Gastroesophageal sphincter (tissue), 4 donors: Measurements from ENCODE around the gene GOSR2. TPM values are rescaled to one million over a fixed set of nuclear protein-coding genes. Genes with fewer than 3 reads are reported as not detected.
"Not testable (repeated sequence)": the region's sequence is repeated elsewhere in the genome, so short reads cannot be mapped to it uniquely, and the experiment has no call there.

Source experiments
- ATAC-seq: fragments of 150-250 bp; one replicate; pipeline ENCODE4 v1.9.1; 2016; ENCODE audit warnings: mild to moderate bottlenecking, moderate library complexity
- H3K27ac ChIP-seq, 4 donors: fragments of 200-600 bp; sonication (generic) in 3 of 4; 1 replicate in 3 of 4; 2 replicates in 1 of 4; pipeline ENCODE4 v1.5.1; 2016 to 2019
- H3K27me3 ChIP-seq: fragments of 200-600 bp; sonication (generic); one replicate; pipeline ENCODE4 v1.5.1; 2019
- H3K36me3 ChIP-seq, 2 donors: fragments of 200-600 bp; sonication (generic); one replicate each; pipeline ENCODE4 v1.5.1; 2019; ENCODE audit warnings: control low read depth in 1 of 2
- H3K4me1 ChIP-seq, 3 donors: fragments of 200-600 bp; sonication (generic); 1 replicate in 2 of 3; 2 replicates in 1 of 3; pipeline ENCODE4 v1.5.1; 2016 to 2019; ENCODE audit warnings: control low read depth in 2 of 3
- H3K4me3 ChIP-seq, 2 donors: fragments of 200-600 bp; sonication (generic); one replicate each; pipeline ENCODE4 v1.5.1; 2019; ENCODE audit warnings: mild to moderate bottlenecking in 1 of 2, moderate library complexity in 1 of 2
- H3K9me3 ChIP-seq, 3 donors: fragments of 200-600 bp; sonication (generic); one replicate each; pipeline ENCODE4 v1.5.1; 2017 to 2019; ENCODE audit warnings: control low read depth in 2 of 3
- CTCF ChIP-seq, 4 experiments: fragments of 200-600 bp in 2 of 4; fragments of 450-650 bp in 2 of 4; sonication (generic) in 1 of 4; IDR thresholded peaks; one replicate each; pipeline ENCODE4 v1.5.1; 2017 to 2019; ENCODE audit warnings: antibody characterized with exemption in 4 of 4, mild to moderate bottlenecking in 2 of 4, moderate library complexity in 2 of 4
- EP300 ChIP-seq: sonication (generic); formaldehyde crosslinking; IDR thresholded peaks from one replicate; pipeline ENCODE4 v1.6.1; 2017; ENCODE audit warnings: antibody characterized with exemption, mild to moderate bottlenecking
- POLR2A ChIP-seq, 2 donors: fragments of 450-650 bp; IDR thresholded peaks; one replicate each; pipeline ENCODE4 v1.6.1; 2017; ENCODE audit warnings: antibody characterized with exemption in 2 of 2, mild to moderate bottlenecking in 2 of 2, moderate library complexity in 1 of 2
- POLR2AphosphoS5 ChIP-seq: sonication (generic); formaldehyde crosslinking; IDR thresholded peaks from one replicate; pipeline ENCODE4 v1.6.1; 2017; ENCODE audit warnings: antibody characterized with exemption
- WGBS, 2 donors: methylation state at CpG; one replicate each; pipeline ENCODE4 v1.1.5; 2018; ENCODE audit warnings: low coverage in 1 of 2; 5-methylcytosine and 5-hydroxymethylcytosine counted together
- total RNA-seq, 4 donors: library from RNA; depleted of rRNA; stranded (reverse); fragments of >200 nt; gene quantifications; one replicate each; pipeline ENCODE4 v1.1.0, GENCODE V29; 2016

GOSR2 gene
- total RNA-seq, 4 donors from 2014 or later = 37.8 to 53.1 (median 45.5) TPM

- no peak for TF ChIP-seq EP300
- no peak for TF ChIP-seq POLR2A (IDR thresholded peaks at IDR 0.05)
- no peak for TF ChIP-seq CTCF (IDR thresholded peaks at IDR 0.05)
- TF ChIP-seq POLR2AphosphoS5 = no peak
- Histone ChIP-seq H3K27ac (no peak overlapping the region), H3K4me3 (no peak overlapping the region), H3K9me3 (no peaks in the 10 kb centered on the region), H3K27me3 (peaks cover 17% of the 10 kb centered on the region), H3K36me3 (no peaks in the 10 kb centered on the region), H3K4me1 (no peaks in the 10 kb centered on the region)
- 0% methylated on average over 1 of the region's 1 CpG; no CpG with 5 or more reads in 1 of the 2 donors for WGBS, 2 donors
- ATAC-seq = no peak
Measured at GRCh38 chr17:46915596-46915995, 7.4 kb upstream of the GOSR2 start.

GRCh38 chr17:46916211-46916610, 6.7 kb upstream of the GOSR2 start:
- no peaks in the 10 kb centered on the region for H3K9me3 ChIP-seq
- H3K27ac ChIP-seq = no peak overlapping the region
- no peak overlapping the region for H3K4me3 ChIP-seq
- no peaks in the 10 kb centered on the region for H3K4me1 ChIP-seq
- peaks cover 14% of the 10 kb centered on the region for H3K27me3 ChIP-seq
- no peaks in the 10 kb centered on the region for H3K36me3 ChIP-seq
- 75 to 95% methylated on average over 2 of the region's 2 CpGs for WGBS, 2 donors
- ATAC-seq = no peak
- no peak for TF ChIP-seq POLR2AphosphoS5
- TF ChIP-seq EP300 = no peak
- TF ChIP-seq POLR2A (IDR thresholded peaks at IDR 0.05) = no peak
- TF ChIP-seq CTCF (IDR thresholded peaks at IDR 0.05) = no peak

- Histone ChIP-seq H3K4me3 (no peak overlapping the region), H3K4me1 (no peaks in the 10 kb centered on the region), H3K27me3 (peaks cover 14% of the 10 kb centered on the region), H3K36me3 (no peaks in the 10 kb centered on the region), H3K9me3 (no peaks in the 10 kb centered on the region), H3K27ac (no peak overlapping the region)
- TF ChIP-seq EP300 (no peak), CTCF (IDR thresholded peaks at IDR 0.05) (no peak), POLR2AphosphoS5 (no peak), POLR2A (IDR thresholded peaks at IDR 0.05) (no peak)
- ATAC-seq = no peak
- 81 to 88% methylated on average over 1 to 3 of the region's 3 CpGs for WGBS, 2 donors
Measured at GRCh38 chr17:46916623-46917022, 6.3 kb upstream of the GOSR2 start.

GRCh38 chr17:46917041-46917440, 5.9 kb upstream of the GOSR2 start:
- Histone ChIP-seq H3K27ac (no peak overlapping the region), H3K4me1 (peaks cover 0 to under 1% (median 0%) of the 10 kb centered on the region in 3 donors), H3K36me3 (no peaks in the 10 kb centered on the region), H3K9me3 (no peaks in the 10 kb centered on the region), H3K27me3 (peaks cover 10% of the 10 kb centered on the region), H3K4me3 (no peak overlapping the region)
- no peak for ATAC-seq
- TF ChIP-seq POLR2AphosphoS5 (no peak), EP300 (no peak), CTCF (IDR thresholded peaks at IDR 0.05) (no peak), POLR2A (IDR thresholded peaks at IDR 0.05) (no peak)

GRCh38 chr17:46917516-46917915, 5.4 kb upstream of the GOSR2 start:
- 67 to 100% methylated on average over 1 to 3 of the region's 4 CpGs for WGBS, 2 donors
- H3K27ac ChIP-seq = no peak overlapping the region
- H3K4me1 ChIP-seq = peaks cover 0 to 5% (median 0%) of the 10 kb centered on the region in 3 donors
- no peak for TF ChIP-seq EP300
- no peak for TF ChIP-seq CTCF (IDR thresholded peaks at IDR 0.05)
- TF ChIP-seq POLR2A (IDR thresholded peaks at IDR 0.05) = no peak
- no peak for TF ChIP-seq POLR2AphosphoS5
- H3K4me3 ChIP-seq = no peak overlapping the region
- H3K9me3 ChIP-seq = no peaks in the 10 kb centered on the region
- no peaks in the 10 kb centered on the region for H3K36me3 ChIP-seq
- H3K27me3 ChIP-seq = peaks cover 5% of the 10 kb centered on the region
- no peak for ATAC-seq

- H3K36me3 ChIP-seq, H3K27me3 ChIP-seq, ATAC-seq, H3K27ac ChIP-seq, H3K9me3 ChIP-seq: not testable (repeated sequence)
- WGBS, 2 donors = 50 to 66% methylated on average over 4 of the region's 4 CpGs
- Histone ChIP-seq H3K4me1 (peaks cover 3 to 39% (median 4%) of the 10 kb centered on the region in 3 donors), H3K4me3 (peak overlapping the region; percentile 52 to 72)
Measured at GRCh38 chr17:46921962-46922361, 998 bp upstream of the GOSR2 start.
